DMS153 (cell line): ENCODE data around the gene SQOR.

Source experiments
- DNase-seq: peaks from one replicate; lab custom pipeline; 2025; lab: John Stamatoyannopoulos, UW

SQOR gene

DNA sequence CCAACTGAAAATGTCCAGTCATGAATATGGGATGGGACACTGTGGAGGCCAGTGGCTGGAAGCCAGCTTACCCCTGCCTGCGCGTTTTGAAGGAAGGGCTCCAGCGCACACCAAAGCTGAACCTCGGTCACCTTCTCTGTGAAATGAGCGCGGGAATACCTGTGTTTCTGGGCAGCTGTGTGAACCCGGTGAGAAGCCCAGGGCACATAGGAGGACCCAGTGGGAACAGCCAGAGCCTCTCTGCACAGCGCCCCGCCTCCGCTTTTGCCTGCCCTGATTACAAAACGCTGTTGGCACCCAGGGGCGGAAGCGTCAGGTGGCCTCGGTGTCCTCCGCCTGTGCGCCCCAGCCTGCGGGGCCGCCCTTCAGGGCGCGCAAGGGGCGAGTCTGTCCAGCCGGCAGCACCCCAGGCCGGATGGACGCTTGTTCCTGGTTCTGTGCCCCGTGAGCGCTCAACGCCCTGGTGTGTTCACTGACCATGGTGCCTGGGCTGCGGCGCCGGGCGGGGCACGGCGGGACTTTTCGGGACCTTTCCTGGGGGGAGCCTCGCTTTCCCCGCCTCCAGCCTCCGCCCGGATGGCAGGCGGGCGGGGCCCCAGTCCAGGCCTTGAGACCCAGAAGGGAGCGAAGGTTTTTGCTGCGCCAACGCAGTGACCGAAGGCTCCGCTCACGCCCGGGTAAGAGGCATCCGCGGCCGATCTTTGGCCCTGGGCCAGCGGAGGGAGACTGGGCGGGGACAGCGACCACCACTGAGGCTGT lies at the start of gene SQOR:
TSS of gene SQOR (plus strand) at position 598 of the 759 bp plus-strand sequence. CDS start 23,895 bp downstream, outside the sequence.
- DNase-seq, result no peak

DNA sequence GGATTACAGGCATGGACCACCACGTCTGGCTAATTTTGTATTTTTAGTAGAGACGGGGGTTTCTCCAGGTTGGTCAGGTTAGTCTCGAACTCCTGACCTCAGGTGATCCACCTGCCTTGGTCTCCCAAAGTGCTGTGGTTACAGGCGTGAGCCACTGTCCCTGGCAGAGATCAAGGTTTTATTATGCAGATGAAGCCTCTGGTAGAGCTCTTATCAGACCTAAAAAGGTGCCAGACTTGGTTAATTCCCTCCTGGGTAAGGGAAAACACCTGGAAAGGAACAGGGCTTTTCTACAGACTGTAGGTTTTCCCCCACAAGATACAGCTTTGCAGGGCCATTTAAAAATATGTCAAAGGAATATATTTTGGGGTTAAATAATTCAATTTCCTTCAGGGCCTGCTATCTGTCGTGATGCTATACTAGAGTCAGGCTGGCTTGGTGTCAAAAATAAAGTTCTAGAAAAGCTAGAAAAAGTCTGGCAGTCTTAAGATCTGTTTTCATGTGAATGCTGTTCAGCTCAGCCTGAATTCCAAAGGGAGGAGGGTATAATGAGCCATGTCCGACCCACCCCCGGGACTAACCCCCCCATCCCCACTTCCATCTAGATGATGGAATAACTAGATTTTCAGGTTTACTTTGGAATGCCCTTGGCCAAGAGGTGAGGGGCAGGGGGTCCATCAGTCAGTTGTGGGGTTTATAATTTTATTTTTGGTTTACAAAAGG lies 49.6 kb upstream of the SQOR start:
- DNase-seq, result no peak

DNA sequence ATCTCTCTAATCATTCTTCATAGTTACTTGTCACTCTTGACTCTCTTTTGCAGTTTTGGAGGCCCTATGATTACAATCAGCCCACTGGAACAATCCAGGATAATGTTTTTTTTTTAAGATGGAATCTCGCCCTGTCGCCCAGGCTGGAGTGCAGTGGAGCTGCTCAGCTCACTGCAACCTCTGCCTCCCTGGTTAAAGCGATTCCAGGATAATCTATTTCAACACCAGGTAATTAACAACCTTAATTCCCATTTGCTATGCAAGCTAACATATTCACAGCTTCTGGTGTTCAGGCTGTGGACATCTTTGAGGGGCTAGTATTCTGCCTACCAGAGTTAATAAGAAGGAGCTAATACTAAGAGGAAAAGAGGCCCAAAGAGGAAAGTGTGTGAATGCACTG lies 48.7 kb upstream of the SQOR start:
- DNase-seq, result no peak

DNA sequence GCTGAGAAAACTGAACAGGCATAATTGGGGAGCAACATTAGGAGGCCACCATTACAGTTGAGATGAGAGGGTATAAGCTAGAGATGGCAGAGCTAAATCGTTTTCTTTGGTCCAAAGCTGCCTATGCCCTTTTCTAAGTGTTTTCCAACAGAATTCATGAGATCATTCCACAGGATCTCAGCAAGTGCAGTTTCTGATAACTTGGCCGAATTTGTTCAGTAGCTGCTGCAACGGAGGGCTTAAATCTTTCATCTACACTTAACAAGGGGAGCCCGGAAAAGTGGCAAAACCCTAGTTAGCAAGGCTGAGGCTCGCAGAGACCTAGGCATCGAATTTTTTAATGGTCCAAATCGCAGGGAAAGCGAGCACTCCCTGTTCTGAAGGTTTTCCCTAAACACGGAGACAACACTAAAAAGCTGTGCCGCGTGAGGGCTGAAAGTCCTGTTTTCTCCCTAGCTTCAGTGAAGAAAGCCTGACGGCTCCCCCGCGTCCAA lies 48.2 kb upstream of the SQOR start:
- DNase-seq, result no peak

DNA sequence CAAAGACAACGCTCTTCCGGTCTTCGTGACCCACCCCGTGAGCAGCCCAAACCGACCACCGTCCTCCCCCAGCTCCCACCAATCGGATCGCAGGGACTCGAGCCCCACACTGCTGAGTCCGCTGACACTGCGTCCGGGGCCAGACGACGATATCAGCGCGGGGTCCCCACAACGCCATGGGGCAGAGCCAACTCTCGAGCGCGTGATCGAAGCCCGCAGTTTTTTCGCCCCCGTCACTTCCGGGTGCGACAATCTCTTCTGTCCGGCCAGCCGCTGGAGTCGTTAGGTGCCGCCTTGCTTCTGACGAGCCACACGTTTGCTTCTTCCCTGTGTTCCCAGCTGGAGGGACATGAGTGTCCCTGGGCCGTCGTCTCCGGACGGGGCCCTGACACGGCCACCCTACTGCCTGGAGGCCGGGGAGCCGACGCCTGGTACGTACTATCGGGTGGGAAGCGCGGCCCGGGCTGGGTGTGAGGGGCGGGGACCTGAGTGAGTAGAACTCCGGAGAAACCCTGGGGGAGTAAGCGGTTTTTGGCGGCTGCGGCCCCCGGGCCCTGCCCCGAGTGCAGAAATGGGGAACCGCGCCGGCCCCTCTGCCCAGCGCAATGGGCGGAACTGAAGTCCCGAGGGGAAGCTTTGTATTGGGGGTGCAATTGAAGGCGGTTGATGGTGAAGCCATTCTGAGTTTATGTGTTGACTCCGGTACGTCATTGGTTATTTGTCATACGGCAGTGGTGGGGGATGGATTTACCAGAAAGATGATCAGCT lies 47.5 kb upstream of the SQOR start, which contains the start of gene BLOC1S6:
TSS of gene BLOC1S6 (plus strand) at position 285 of the 768 bp plus-strand sequence. CDS start at position 350, 65 bp downstream.
- peak; percentile 43 for DNase-seq

DNA sequence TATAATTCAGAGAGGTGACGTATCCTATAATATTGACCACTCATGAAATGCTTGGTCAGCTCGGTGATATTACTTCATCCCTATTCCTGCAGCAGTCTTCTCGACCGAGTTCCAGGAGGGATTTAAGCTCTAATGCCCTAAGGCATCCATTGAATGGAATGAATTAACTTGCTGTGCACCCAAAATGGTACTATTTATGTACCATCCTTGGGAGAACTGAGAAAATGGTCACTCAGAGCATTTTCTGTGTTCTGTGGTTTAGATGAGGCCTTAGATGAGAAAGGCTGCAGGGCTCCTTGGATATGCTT lies 47.0 kb upstream of the SQOR start:
- no peak for DNase-seq

DNA sequence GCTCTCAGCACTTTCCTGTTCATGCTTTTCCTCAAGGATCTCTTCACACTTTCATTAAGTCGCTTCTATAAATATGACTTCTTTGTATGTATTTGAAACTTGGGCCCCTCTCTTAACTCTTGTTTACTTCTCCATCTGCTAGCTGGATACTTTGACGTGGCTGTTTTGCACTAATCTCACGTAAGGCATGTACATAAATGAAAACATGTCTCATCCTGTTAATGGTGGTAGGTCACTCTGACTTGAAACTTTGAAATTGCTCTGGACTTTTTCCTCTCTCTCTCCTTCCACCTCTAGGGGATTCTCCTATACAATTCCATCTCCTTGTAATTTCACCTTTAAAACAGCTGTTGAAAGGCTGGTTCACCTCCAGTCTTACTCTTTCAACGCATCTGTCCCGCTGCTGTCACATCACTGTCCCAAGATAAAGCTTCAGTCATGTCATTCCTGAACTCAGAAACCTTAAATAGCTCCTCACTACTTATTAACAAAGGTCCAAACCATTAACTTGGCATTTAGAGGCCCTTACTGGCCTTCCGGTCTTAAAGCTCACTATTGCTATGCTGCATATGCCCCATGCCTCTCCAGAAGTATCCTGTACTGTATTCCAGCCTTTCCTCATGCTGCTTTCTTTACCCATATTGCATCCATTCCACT lies 46.5 kb upstream of the SQOR start:
- DNase-seq, result no peak

DNA sequence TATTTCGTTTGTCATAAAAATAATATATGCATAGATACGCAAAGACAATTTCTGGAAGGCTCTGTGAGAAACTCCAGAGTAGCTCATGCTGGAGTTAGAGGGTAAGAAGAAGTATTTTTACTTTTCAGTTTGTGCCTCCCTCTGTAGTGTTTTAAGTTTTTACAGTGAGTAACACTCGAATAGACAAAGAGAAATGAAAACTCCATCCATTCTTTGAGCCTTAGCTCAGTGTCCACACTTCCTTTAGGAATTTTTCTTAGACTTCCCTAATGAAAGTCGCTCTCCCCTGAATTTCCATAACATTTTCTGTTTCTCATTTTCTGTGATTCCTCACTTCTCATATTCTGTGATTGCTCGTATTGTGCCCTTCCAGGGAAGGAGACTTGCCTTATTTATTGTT lies 45.6 kb upstream of the SQOR start:
- no peak for DNase-seq

DNA sequence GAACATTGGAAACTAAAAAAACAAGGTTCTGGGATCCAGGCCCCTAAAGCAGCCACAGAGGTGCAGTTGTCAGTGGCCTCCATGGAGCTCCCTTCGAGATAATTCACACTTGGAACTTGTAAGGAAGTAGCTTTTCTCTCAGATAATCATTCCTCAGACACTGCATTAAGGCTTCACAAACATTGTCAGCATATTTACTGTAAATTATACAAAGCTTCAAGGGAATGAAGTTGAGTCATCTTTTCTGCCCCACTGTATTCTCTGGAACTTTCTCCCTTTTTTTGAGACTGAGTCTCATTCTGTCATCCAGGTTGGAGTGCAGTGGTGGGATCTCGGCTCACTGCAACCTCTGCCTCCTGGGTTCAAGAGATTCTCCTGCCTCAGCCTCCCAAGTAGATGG lies 40.5 kb upstream of the SQOR start:
- no peak for DNase-seq

DNA sequence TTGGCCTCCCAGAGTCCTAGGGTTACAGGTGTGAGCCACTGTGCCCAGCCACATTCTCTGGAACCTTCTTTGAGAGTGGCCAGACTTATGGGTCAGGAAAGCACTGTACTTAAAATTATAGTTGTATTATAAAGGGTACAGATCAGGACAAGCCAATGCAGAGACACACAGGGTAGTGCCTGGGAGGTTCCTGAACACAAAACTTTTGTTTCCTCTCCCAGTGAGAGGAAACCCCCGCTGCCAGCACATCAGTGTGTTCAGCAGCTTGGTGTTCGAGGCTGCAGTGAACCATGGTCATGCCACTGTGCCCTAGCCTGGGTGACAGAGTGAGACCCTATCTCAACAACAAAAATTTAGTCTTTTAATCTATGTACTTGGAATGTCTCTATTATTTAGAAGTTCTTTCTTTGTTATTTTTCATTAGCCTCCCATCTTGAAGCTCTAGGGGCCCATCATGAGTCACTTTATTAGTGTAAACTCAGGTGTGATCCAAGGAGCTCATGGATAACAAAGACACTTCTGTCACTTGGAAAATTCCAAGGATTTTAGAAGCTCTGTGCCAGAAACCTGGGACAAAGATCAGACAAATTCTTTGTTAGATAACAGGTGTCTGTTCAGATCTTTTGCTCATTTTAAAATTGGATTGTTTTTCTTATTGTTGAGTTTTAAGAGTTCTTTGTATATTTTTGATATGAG lies 39.8 kb upstream of the SQOR start:
- DNase-seq, result no peak

DNA sequence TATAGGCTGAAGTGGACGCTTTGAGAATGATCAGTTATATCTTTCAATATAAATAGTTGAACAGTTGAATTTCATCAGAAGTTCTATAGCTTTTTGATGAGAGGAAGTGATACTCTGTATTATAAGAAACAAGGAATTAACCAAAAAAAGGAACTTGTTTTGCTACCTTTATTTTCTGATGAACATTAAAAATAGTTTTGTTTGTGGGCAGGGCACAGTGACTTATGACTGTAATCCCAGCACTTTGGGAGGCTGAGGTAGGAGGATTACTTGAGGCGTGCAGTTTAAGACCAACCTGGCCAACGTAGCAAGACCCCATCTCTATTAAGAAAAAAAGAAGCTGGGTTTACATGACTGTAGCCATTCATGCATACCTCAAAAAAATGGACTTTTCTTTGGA lies 30.9 kb upstream of the SQOR start:
- DNase-seq, result no peak

DNA sequence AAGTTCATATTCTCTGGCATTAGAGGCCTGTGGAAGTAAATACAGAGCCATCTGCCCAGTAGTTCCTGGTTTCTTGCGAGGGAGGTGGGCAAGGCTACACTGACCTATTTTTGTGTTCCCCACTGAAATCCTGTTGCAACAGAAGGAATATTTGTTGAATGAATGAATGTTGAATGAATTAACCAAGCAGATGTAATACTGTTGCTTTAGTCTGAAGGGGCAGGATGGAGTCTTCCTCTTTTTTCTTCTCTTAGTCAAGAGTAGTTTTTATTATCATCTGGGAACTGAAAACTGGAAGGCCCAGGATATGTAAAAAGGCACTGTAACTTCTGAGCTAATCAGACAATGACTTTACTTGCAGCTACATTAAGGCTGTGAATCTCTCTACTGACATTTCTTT lies 30.5 kb upstream of the SQOR start:
- DNase-seq, result no peak

DNA sequence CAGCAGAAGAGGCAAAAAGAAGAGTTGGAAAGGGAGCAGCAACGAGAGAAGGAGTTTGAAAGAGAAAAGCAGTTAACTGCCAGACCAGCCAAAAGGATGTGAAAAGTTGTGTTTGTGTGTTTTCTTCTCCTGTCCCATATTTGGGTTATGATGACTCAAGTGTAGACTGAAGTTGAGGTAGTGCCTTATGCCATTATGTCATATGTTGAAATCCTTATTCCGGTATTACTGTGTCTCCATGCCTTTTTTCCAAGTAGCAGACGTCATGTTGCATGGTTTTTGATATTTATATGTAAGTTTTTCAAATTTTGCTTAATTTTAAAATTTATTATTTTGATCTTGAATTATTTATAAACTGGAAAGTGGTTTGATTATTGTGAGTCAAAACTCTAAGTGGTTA lies 28.4 kb upstream of the SQOR start:
- no peak for DNase-seq

DNA sequence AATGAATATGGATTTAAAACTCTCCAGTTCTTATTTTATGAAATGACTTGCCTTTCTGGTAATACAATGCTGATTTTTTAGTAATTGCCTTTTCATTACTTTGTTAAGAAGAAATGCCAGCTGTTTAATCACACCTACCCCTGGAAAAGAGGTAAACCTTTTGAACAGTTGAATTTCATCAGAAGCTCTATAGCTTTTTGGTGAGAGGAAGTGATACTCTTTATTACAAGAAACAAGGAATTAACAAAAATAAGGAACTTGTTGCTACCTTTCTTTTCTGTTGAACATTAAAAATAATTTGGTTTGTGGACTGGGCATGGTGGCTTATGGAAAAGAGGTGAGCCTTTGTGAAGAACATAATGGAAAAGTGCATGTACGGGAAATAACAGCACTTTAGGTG lies 28.0 kb upstream of the SQOR start:
- DNase-seq, result no peak

DNA sequence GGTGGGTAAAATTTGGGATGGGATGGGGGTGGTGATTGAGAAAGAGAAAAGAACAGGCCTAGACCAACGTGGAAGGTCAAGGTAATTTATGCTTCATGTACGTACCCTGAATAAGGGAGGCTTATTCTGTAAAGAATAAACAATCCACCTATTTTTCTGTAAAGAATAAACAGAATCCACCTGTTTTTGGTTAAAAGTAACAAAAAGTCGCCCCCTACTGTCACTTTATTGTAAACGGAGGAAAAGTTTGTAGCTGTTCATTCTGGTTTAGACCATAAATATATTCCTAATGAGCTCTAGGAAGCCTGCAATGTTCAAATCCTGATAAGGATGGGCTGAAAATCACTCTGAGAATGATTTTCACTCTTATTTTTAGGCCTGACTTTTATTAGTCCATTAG lies 23.5 kb upstream of the SQOR start:
- DNase-seq, result no peak

DNA sequence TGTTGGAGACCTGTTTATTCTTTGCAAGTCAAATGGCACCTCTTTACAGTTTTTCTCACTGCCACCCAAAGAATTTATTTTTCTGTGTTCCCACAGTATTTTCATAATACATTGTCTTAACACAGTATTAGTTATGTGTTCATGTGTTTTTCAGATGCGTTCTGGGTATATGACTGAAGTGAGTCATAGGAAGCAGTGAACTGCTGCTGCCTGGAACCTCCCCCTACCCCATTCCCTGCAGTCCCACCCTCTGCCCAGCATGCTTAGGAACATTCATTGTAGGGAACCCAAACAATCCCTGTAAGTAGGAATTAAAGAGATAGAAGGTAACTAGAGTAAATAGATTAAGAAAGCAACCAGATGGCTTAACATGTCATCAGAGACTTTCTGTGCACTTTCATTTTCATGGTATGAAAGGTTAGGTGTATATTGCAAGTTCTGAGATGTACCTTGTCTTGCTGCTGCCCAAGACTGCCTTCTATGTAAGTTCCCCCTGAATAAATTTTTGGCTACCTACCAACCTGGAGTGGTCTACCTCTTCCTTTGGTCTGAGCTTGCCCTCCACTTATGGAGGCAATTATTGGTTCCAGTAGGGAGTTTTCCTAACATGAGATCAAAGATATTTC lies 21.9 kb upstream of the SQOR start:
- no peak for DNase-seq

DNA sequence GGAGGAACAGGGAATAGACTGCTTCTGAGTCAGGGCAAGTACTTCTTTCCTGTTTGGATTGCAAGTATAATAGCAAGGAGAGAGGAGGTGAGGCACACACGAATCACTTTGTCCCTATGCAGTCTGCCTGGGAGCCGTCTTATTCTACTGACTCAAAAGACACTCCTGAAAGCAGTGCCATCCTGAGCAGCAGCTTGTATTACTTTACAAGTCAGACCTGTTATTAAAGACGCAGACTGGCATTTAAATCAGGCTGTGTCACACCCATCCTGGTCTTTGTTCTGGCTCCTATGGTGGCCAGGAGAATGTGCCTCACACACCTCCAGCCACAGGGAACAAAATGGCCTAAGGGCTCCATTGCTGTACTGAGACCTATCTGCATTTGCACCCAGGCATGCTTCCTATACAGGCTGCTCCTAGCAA lies 17.9 kb upstream of the SQOR start:
- DNase-seq, result no peak

DNA sequence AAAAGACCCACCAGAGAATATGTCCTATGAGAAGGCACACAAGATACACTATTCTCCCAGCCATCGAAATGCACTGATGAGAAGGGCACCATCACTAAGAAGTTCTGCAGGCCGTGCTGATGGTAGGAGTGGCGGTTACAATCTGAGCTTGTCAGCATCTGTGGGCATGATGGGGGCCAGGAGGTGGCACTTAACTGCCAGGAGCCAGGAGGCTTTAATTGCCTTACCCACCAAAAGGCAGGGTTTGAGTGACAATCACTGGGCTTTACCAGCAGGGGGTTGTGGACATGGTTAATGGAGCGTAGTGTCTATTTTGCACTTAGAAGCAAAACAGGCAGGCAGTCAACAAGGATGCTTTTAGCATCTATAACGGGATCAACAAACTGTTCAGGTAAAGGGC lies 16.0 kb upstream of the SQOR start:
- DNase-seq, result no peak

DNA sequence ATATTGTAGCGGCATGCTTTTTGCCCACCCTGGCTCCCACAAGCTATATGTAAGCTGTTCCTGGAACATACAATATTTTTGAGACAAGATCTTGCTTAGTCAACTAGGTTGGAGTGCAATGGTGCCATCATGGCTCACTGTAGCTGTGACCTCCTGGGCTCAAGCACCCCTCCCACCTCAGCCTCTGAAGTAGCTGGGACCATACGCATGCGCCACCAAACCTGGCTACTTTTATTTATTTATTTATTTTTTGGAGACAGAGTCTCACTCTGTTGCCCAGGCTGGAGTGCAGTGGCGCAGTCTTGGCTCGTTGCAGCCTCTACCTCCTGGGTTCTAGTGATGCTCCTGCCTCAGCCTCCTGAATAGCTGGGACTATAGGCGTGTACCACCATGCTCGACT lies 6.7 kb upstream of the SQOR start:
- DNase-seq, result no peak

DNA sequence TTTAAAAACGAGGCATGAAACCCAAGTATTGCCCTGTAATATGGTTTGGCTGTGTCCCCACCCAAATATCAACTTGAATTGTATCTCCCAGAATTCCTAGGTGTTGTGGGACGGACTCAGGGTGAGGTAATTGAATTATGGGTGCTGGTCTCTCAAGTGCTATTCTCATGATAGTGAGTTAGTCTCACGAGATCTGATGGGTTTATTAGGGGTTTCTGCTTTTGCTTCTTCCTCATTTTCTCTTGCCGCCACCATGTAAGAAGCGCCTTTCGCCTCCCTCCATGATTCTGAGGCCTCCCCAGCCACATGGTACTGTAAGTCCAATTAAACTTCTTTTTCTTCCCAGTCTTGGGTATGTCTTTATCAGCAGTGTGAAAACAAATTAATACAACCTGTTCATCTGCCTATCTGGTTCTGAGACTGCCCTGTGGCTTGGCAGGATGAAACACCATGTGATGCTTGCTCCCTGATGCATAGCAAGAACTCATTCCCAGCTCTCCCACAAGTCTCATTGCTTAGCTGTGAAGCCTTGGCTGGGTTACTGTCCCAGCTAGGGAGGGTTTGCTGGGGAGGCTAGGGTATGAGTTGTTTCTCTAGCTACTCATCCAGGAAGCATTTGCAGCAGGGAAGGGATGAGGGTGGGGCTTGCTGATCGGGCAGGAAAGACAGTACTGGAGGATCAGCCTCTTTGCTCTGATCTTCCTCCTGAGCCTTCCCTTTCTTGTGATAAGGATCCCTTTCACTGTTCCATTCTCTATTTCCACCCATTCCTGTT lies 3.7 kb upstream of the SQOR start:
- DNase-seq, result no peak
